SJCRH30 (cell line): ENCODE results near the gene CBFA2T2. TPM values are rescaled to one million over a fixed set of nuclear protein-coding genes. Genes with fewer than 3 reads are reported as not detected.
"Not testable (repeated sequence)": the region's sequence is repeated elsewhere in the genome, so short reads cannot be mapped to it uniquely, and the experiment has no call there.

Source experiments
- DNase-seq, 2 experiments: peaks; one replicate each; pipeline ENCODE4 v3.0.0-alpha.2; 2015 to 2020
- H3K27ac ChIP-seq: fragments of 250-450 bp; sonication (Bioruptor Pico); 2 replicates; pipeline ENCODE4 v1.5.1; 2020; ENCODE audit warnings: mild to moderate bottlenecking, moderate library complexity
- H3K27me3 ChIP-seq: fragments of 250-450 bp; sonication (Bioruptor Pico); 2 replicates; pipeline ENCODE4 v1.5.1; 2020; ENCODE audit warnings: mild to moderate bottlenecking, moderate library complexity
- H3K36me3 ChIP-seq: fragments of 250-450 bp; sonication (Bioruptor Pico); 2 replicates; pipeline ENCODE4 v1.5.1; 2020; ENCODE audit warnings: mild to moderate bottlenecking, moderate library complexity
- H3K4me1 ChIP-seq: fragments of 250-450 bp; sonication (Bioruptor Pico); 2 replicates; pipeline ENCODE4 v1.5.1; 2020; ENCODE audit warnings: mild to moderate bottlenecking, moderate library complexity
- H3K4me3 ChIP-seq: fragments of 250-450 bp; sonication (Bioruptor Pico); 2 replicates; pipeline ENCODE4 v1.5.1; 2020; ENCODE audit warnings: mild to moderate bottlenecking, moderate library complexity
- H3K9me3 ChIP-seq: fragments of 250-450 bp; sonication (Bioruptor Pico); replicated peaks from 2 replicates; pipeline ENCODE4 v1.5.1; 2020; ENCODE audit warnings: mild to moderate bottlenecking, moderate library complexity
- total RNA-seq: library from RNA; depleted of rRNA; stranded (reverse); fragments of >200 nt; shearing (Covaris generic); gene quantifications from 2 replicates; pipeline ENCODE4 v1.2.3, GENCODE V29; 2014

Gene CBFA2T2
- total RNA-seq, 1 experiment from 2014 or later: 14.9 TPM

GRCh38 chr20:33508015-33508414 is 18.1 kb downstream of the CBFA2T2 start:
- H3K4me1 ChIP-seq, H3K27ac ChIP-seq, H3K4me3 ChIP-seq, H3K36me3 ChIP-seq, DNase-seq, H3K9me3 ChIP-seq, H3K27me3 ChIP-seq: not testable (repeated sequence)

- not testable (repeated sequence) for H3K36me3 ChIP-seq, H3K4me3 ChIP-seq, H3K4me1 ChIP-seq, H3K27me3 ChIP-seq, H3K27ac ChIP-seq, DNase-seq, H3K9me3 ChIP-seq
Observed at GRCh38 chr20:33509057-33509456, 19.2 kb downstream of the CBFA2T2 start.

DNA sequence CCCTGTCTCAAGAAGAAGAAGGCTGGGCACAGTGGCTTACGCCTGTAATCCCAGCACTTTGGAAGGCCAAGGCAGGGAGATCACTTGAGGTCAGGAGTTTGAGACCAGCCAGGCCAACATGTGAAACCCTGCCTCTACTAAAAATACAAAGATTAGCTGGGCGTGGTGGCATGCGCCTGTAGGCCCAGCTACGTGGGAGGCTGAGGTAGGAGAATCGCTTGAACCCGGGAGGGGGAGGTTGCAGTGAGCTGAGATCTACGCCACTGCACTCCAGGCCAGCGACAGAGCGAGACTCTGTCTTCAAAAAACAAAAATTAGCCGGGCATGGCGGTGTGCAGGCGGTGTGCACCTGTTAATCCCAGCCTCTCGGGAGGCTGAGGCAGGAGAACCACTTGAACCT is 22.0 kb downstream of the CBFA2T2 start:
- not testable (repeated sequence) for H3K27ac ChIP-seq, DNase-seq, H3K9me3 ChIP-seq, H3K27me3 ChIP-seq, H3K36me3 ChIP-seq, H3K4me1 ChIP-seq, H3K4me3 ChIP-seq

DNA sequence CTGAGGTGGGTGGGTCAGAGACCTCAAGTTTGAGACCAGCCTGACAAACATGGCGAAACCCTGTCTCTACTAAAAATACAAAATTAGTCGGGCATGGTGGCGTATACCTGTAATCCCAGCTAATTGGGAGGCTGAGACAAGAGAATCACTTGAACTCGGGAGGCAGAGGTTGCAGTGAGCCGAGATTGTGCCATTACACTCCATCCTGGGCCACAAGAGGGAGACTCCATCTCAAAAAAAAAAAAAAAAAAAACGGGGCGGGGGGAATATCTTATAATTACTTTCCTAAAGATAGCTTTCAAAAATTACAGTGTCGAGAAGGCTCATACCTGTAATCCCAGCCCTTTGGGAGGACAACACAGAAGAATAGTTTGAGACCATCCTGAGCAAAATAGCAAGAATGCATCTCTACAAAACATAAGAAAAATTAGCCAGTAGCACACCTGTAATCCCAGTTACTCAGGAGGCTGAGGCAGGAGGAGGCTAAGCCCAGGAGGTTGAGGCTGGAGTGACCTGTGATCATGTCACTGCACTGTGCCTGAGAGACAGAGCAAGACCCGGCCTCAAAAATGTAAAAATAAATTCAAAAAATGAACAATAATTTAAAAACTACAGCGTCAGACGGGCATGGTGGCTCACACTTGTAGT is 25.8 kb downstream of the CBFA2T2 start:
- Histone ChIP-seq H3K4me3 (no peak overlapping the region), H3K36me3 (no peaks in the 10 kb centered on the region), H3K27me3 (no peaks in the 10 kb centered on the region), H3K4me1 (peaks cover 10% of the 10 kb centered on the region; the same call in 1 of the 2 replicates), H3K9me3 (no peaks in the 10 kb centered on the region), H3K27ac (no peak overlapping the region)
- DNase-seq: no peak

DNA sequence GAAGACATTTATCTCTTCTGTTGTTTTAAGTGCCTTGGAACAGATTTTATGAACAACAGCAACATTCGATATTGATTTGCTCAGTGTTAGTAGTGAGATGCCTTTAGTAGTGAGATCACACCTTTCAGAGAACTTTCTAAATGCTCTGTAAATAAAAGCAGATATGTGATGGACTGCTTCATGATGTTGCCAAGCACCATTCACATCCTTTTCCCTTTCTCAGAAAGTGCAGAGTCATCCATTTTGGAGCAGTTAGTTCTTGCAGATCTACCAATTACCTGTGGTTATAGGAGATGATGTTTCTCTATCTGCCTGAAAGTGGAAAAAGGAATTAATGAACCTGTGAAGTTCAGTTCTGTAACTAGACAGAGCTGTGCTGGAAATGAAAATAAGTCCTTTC is 27.0 kb downstream of the CBFA2T2 start:
- Histone ChIP-seq H3K4me1 (peaks cover 6% of the 10 kb centered on the region; the same call in 1 of the 2 replicates), H3K27ac (no peak overlapping the region), H3K4me3 (no peak overlapping the region), H3K27me3 (no peaks in the 10 kb centered on the region), H3K36me3 (no peaks in the 10 kb centered on the region), H3K9me3 (no peaks in the 10 kb centered on the region)
- DNase-seq: no peak

DNA sequence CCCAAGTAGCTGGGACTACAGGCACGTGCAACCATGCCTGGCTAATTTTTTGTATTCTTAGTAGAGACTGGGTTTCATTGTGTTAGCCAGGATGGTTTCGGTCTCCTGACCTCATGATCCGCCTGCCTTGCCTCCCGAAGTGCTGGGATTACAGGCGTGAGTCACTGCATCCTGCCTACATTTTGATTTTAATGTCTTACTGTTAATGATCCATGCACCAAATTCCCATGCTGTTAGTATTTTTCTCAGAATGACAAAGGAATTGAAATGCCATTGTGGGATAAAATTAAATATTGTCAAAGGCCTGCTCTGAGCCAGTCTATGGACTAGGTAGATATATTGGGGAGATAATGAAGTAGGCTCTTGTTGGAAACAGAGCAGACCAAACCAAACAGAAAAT is 28.2 kb downstream of the CBFA2T2 start:
- Histone ChIP-seq H3K27ac (peak overlapping the region; percentile 38), H3K36me3 (no peaks in the 10 kb centered on the region), H3K4me1 (peaks cover 6% of the 10 kb centered on the region; the same call in 1 of the 2 replicates), H3K27me3 (no peaks in the 10 kb centered on the region), H3K4me3 (no peak overlapping the region), H3K9me3 (no peaks in the 10 kb centered on the region)
- DNase-seq: peak; percentile 67 to 69

DNA sequence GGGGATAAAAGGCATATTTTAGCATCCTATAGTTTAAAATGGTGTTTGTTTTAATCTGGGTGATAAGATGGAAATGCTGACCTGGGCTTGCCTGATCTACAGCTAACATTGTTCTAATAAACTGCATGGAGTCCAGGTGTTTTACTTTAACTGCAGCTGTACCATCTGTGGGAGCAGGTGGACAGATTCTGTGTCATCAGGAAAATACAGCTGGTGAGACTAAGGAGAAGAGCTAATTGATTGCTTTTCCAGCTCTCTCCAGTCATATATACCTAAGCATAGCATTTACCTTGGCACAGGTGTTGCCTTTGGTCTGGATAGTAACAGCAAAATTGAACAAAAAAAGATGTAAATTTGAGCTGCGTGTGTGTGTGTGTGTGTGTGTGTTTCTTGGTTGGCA is 31.6 kb downstream of the CBFA2T2 start:
- no peak for DNase-seq
- Histone ChIP-seq H3K4me3 (no peak overlapping the region), H3K36me3 (no peaks in the 10 kb centered on the region), H3K27ac (no peak overlapping the region), H3K27me3 (no peaks in the 10 kb centered on the region), H3K9me3 (no peaks in the 10 kb centered on the region), H3K4me1 (peaks cover 6% of the 10 kb centered on the region; the same call in 1 of the 2 replicates)

- Histone ChIP-seq H3K27me3 (no peaks in the 10 kb centered on the region), H3K36me3 (no peaks in the 10 kb centered on the region), H3K4me3 (no peak overlapping the region), H3K27ac (no peak overlapping the region), H3K4me1 (peaks cover 6% of the 10 kb centered on the region; the same call in 1 of the 2 replicates), H3K9me3 (no peaks in the 10 kb centered on the region)
- no peak for DNase-seq
Observed at GRCh38 chr20:33522256-33522820, 32.4 kb downstream of the CBFA2T2 start.

DNA sequence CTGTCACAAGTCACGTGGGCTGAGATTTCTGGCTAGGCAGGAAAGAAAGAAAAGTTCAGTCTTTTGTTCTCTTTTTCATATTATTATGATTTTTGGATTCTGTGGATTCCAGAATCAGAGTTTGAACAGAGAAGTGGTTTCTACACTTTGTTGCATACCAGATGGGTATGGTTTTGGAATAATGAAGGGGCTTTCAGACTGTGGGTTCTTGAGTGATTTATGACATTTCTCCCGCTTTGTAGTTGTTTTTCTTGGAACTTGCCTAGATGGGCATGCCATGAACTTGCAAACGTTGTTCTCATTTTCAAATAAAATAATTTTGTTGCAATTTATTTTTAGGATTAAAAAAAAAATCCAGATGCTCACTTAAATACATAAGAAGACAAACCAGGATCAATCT is 34.4 kb downstream of the CBFA2T2 start:
- Histone ChIP-seq H3K36me3 (no peaks in the 10 kb centered on the region), H3K27ac (no peak overlapping the region), H3K4me1 (no peaks in the 10 kb centered on the region), H3K9me3 (no peaks in the 10 kb centered on the region), H3K4me3 (no peak overlapping the region), H3K27me3 (no peaks in the 10 kb centered on the region)
- DNase-seq: no peak

DNA sequence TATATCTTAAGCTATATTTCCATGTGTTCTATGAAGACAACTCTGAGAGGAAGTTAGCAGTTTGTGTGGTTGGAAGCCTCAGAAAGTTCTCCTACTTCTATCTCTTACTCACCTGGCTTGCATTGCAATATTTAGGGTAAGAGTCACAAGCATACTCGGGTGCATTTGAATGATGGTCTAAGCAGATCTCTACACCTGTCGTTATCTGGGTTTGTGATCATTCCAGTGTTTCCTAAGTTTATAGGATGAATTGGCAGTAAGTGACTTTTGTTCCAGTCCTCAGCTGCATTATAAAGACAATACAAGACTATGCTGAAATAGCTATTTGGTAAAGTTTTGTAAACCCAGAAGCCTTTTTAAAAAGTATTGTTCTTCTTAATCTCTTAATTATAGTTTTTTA is 36.9 kb downstream of the CBFA2T2 start:
- H3K27ac ChIP-seq: no peak overlapping the region
- H3K4me3 ChIP-seq: no peak overlapping the region
- no peaks in the 10 kb centered on the region for H3K9me3 ChIP-seq
- no peaks in the 10 kb centered on the region for H3K27me3 ChIP-seq
- H3K4me1 ChIP-seq: peaks cover 14% of the 10 kb centered on the region
- no peak for DNase-seq
- H3K36me3 ChIP-seq: no peaks in the 10 kb centered on the region

DNA sequence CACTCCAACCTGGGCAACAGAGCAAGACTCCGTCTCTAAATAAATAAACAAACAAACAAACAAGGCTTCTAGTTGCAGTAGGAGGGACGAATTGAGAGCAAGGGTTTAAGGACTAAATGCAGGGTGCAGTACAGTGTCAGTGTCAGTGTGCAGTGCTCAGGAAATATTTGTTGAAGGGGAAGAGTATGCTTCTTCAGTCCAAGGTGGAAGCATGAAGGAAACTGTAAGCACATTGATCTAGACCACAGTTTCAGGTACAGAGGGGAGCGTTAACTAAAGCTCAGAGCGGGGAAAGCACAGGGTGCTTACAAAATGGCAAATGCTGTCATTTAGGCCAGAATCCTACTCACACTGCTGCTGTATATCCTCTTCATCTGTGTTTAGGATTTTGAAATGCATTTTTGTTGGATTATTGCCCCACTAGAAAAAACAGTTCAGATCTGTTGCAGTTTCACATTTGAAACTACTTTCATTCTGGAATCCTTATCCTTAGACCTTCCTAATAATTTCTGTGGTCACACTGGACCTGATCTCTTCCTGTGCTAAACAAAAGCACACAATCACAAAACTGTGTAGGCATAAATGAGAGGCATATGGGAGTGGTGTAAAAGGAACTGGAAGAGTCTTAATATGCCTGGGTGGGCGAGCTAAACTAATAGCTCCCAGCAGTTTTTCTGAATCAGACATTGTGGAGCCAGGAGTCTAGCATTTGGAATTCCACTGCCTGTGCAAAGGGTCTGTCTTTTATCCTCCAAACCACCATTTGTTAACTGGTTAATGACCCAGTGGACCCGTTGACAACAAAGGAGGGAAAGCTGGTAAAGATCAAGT is 41.4 kb downstream of the CBFA2T2 start:
- Histone ChIP-seq H3K27ac (peak overlapping the region; percentile 48), H3K9me3 (no peaks in the 10 kb centered on the region), H3K4me3 (no peak overlapping the region), H3K27me3 (no peaks in the 10 kb centered on the region), H3K36me3 (no peaks in the 10 kb centered on the region), H3K4me1 (peaks cover 28% of the 10 kb centered on the region)
- DNase-seq: peak; percentile 57 to 69

DNA sequence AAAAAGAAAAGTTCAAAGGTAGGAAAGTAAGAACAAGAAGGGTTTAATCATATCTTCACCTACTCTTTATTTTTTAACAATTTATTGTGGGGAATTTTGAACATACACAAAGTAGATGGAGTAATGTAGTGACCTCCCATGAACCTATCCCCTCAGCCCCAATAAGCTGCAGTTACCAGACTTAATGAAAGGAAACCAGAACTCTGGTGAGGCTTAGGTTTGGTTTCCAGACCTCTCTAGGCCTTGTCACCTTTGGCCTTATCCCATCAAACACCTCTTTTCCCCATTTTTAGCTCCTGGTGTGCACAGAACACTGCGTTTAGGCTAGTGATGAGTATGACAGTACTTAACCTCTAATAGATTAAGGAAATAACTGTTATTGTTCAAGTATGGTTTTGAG is 42.0 kb downstream of the CBFA2T2 start:
- H3K9me3 ChIP-seq: no peaks in the 10 kb centered on the region

GRCh38 chr20:33532753-33533459 is 43.0 kb downstream of the CBFA2T2 start:
- Histone ChIP-seq H3K9me3 (peaks cover 4% of the 10 kb centered on the region; the same call in 1 of the 2 replicates), H3K4me3 (no peak overlapping the region), H3K27me3 (no peaks in the 10 kb centered on the region), H3K36me3 (peaks cover 4% of the 10 kb centered on the region; the same call in 1 of the 2 replicates), H3K27ac (no peak overlapping the region; the same call in 1 of the 2 replicates), H3K4me1 (peaks cover 28% of the 10 kb centered on the region)
- peak in 1 of 2 experiments; percentile 31 for DNase-seq

More for the DNA sequence above, 42.0 kb downstream of the CBFA2T2 start:
- Histone ChIP-seq H3K27me3 (no peaks in the 10 kb centered on the region), H3K4me3 (no peak overlapping the region), H3K36me3 (no peaks in the 10 kb centered on the region), H3K4me1 (peaks cover 28% of the 10 kb centered on the region), H3K27ac (peak overlapping the region; percentile 48; the same call in 1 of the 2 replicates)
- no peak for DNase-seq

DNA sequence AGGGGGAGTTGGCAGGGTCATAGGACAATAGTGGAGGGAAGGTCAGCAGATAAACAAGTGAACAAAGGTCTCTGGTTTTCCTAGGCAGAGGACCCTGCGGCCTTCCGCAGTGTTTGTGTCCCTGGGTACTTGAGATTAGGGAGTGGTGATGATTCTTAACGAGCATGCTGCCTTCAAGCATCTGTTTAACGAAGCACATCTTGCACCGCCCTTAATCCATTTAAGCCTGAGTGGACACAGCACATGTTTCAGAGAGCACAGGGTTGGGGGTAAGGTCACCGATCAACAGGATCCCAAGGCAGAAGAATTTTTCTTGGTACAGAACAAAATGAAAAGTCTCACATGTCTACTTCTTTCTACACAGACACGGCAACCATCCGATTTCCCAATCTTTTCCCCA is 45.8 kb downstream of the CBFA2T2 start:
- not testable (repeated sequence) for DNase-seq, H3K27ac ChIP-seq, H3K27me3 ChIP-seq, H3K9me3 ChIP-seq, H3K36me3 ChIP-seq, H3K4me3 ChIP-seq
- peaks cover 25% of the 10 kb centered on the region for H3K4me1 ChIP-seq
